GM21367 (cell line): Measurements from ENCODE around the gene TNFSF8.

Experiments used
- ATAC-seq: cut with Tn5 transposase; IDR thresholded peaks from one replicate; pipeline ENCODE4 v1.9.1; 2021; ENCODE audit not compliant: unreplicated experiment

The TNFSF8 gene

GRCh38 chr9:114937516-114937915 is 7.1 kb upstream of the TNFSF8 start:
- ATAC-seq, result no peak

GRCh38 chr9:114936581-114936980 is 6.2 kb upstream of the TNFSF8 start:
- ATAC-seq, result no peak

- ATAC-seq, result no peak
Observed at GRCh38 chr9:114935119-114935518, 4.7 kb upstream of the TNFSF8 start.

- ATAC-seq, result no peak
Observed at GRCh38 chr9:114932502-114932901, 2.1 kb upstream of the TNFSF8 start.

- no peak for ATAC-seq
Observed at GRCh38 chr9:114931407-114931806, 1.0 kb upstream of the TNFSF8 start.

GRCh38 chr9:114929201-114929600 is 1.2 kb downstream of the TNFSF8 start:
- ATAC-seq, result no peak

- ATAC-seq, result no peak
Observed at GRCh38 chr9:114928671-114929070, 1.7 kb downstream of the TNFSF8 start.

- ATAC-seq, result no peak
Observed at GRCh38 chr9:114928136-114928535, 2.3 kb downstream of the TNFSF8 start.

- no peak for ATAC-seq
Observed at GRCh38 chr9:114925672-114926071, 4.7 kb downstream of the TNFSF8 start.

GRCh38 chr9:114925039-114925438 is 5.4 kb downstream of the TNFSF8 start:
- no peak for ATAC-seq

GRCh38 chr9:114924327-114924726 is 6.1 kb downstream of the TNFSF8 start:
- ATAC-seq, result no peak

GRCh38 chr9:114923918-114924317 is 6.5 kb downstream of the TNFSF8 start:
- ATAC-seq, result no peak

GRCh38 chr9:114921171-114921570 is 9.2 kb downstream of the TNFSF8 start:
- no peak for ATAC-seq

GRCh38 chr9:114919611-114920010 is 10.8 kb downstream of the TNFSF8 start:
- ATAC-seq, result no peak

- no peak for ATAC-seq
Observed at GRCh38 chr9:114916481-114916880, 13.9 kb downstream of the TNFSF8 start.

GRCh38 chr9:114914139-114914538 is 16.3 kb downstream of the TNFSF8 start:
- no peak for ATAC-seq

GRCh38 chr9:114913656-114914055 is 16.7 kb downstream of the TNFSF8 start:
- no peak for ATAC-seq

- ATAC-seq, result no peak
Observed at GRCh38 chr9:114913217-114913616, 17.2 kb downstream of the TNFSF8 start.

- ATAC-seq, result no peak
Observed at GRCh38 chr9:114911167-114911821, 19.1 kb downstream of the TNFSF8 start.

GRCh38 chr9:114910541-114910940 is 19.9 kb downstream of the TNFSF8 start:
- no peak for ATAC-seq

GRCh38 chr9:114909661-114910060 is 20.7 kb downstream of the TNFSF8 start:
- ATAC-seq, result no peak

GRCh38 chr9:114908805-114909448 is 21.5 kb downstream of the TNFSF8 start:
- ATAC-seq, result no peak

GRCh38 chr9:114908104-114908622 is 22.2 kb downstream of the TNFSF8 start:
- no peak for ATAC-seq
